D721Med (cell line): ENCODE measurements around the gene FLNB.

ENCODE experiments used
- DNase-seq: peaks from one replicate; pipeline ENCODE4 v3.0.0; 2011; ENCODE audit warnings: low spot score; ENCODE audit not compliant: insufficient read length
- FAIRE-seq: peaks from 2 replicates; lab custom pipeline; 2011; peaks lifted over from hg19 to GRCh38; lab: Jason Lieb, UNC
- CTCF ChIP-seq: IDR thresholded peaks from 2 replicates; pipeline ENCODE4 v1.5.1; 2012; ENCODE audit warnings: mild to moderate bottlenecking, control low read depth; ENCODE audit not compliant: insufficient read depth; ENCODE audit errors: missing control alignments

FLNB gene

GRCh38 chr3:58175437-58176184 lies 167.4 kb downstream of the FLNB start:
- DNase-seq (no peak), FAIRE-seq (no peak)
- no peak for TF ChIP-seq CTCF

- TF ChIP-seq CTCF: no peak
Measured at GRCh38 chr3:58176185-58176530, 167.9 kb downstream of the FLNB start.

GRCh38 chr3:58176827-58177489 lies 168.7 kb downstream of the FLNB start:
- DNase-seq: no peak
- FAIRE-seq: no peak
- no peak for TF ChIP-seq CTCF

More at GRCh38 chr3:58176185-58176530, 167.9 kb downstream of the FLNB start:
- DNase-seq: no peak
- no peak for FAIRE-seq

GRCh38 chr3:58177747-58178527 lies 169.7 kb downstream of the FLNB start:
- FAIRE-seq: no peak
- TF ChIP-seq CTCF: peak; percentile 91
- DNase-seq: peak; percentile 76

- DNase-seq (no peak), FAIRE-seq (no peak)
- TF ChIP-seq CTCF: no peak
Measured at GRCh38 chr3:58178528-58179234, 170.5 kb downstream of the FLNB start.

- TF ChIP-seq CTCF: no peak
- DNase-seq (no peak), FAIRE-seq (no peak)
Measured at GRCh38 chr3:58179235-58180098, 171.2 kb downstream of the FLNB start.
